Activated T-cell treated with anti-CD3 and anti-CD28 coated beads, Interleukin-2, amount 50 U/mL, for 24 hours (primary cell): ENCODE data around the gene GPER1.

Experiments used
- DNase-seq: peaks from one replicate; pipeline ENCODE4 v3.0.0-alpha.2; 2020
- H3K27ac Mint-ChIP-seq: 2 replicates; pipeline ENCODE4 v1.8.0; 2020; ENCODE audit warnings: mild to moderate bottlenecking, mixed read lengths
- H3K27me3 Mint-ChIP-seq: 2 replicates; pipeline ENCODE4 v1.8.0; 2020; ENCODE audit warnings: mixed read lengths
- H3K36me3 Mint-ChIP-seq: 2 replicates; pipeline ENCODE4 v1.8.0; 2020; ENCODE audit warnings: low read depth, mixed read lengths
- H3K4me1 Mint-ChIP-seq: 2 replicates; pipeline ENCODE4 v1.8.0; 2020; ENCODE audit warnings: low read depth, mixed read lengths
- H3K4me3 Mint-ChIP-seq: 2 replicates; pipeline ENCODE4 v1.8.0; 2020; ENCODE audit warnings: mild to moderate bottlenecking, moderate library complexity, mixed read lengths
- H3K9me3 Mint-ChIP-seq: 2 replicates; pipeline ENCODE4 v1.8.0; 2020; ENCODE audit warnings: mixed read lengths

GPER1 gene

GRCh38 chr7:1097120-1097504 is 9.2 kb downstream of the GPER1 start:
- Mint-ChIP-seq H3K4me1 (peaks cover 3% of the 10 kb centered on the region), H3K36me3 (peaks cover 28% of the 10 kb centered on the region), H3K27ac (no peak overlapping the region), H3K9me3 (no peaks in the 10 kb centered on the region), H3K27me3 (no peaks in the 10 kb centered on the region), H3K4me3 (no peak overlapping the region)
- no peak for DNase-seq

DNA sequence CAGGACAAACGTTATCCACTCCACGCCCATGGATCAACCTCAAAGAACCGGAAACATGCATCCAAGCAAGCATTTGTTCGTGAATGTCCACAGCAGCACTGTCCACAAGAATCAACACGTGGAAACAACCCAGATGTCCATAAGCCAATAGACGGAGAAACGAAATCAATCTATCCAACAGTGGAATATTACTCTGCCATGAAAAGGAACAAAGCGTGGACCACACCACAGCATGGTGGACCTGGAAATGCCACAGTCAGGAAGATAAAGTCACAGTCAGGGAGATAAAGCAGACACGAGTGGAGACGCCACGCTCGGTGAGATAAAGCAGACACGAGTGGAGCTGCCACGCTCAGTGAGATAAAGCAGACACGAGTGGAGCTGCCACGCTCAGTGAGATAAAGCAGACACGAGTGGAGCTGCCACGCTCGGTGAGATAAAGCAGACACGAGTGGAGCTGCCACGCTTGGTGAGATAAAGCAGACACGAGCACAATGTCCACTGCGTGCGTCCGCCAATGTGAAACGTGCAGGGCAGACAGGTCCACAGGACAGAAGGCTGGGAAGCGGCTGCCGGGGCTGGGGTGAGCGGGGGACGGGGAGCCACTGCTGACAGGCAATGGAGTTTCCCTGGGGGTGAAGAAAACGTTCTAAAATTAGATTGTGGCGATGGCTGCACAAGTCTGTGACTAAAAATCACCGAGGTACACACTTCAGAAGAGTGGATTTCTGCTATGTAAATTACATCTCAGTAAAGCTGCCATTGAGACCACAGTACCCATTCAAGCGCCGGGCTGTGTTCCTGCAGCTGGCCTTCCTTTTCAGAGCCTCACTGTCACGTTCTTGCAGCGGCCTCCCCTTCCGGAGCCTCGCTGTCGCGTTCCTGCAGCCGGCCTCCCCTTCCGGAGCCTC is 10.6 kb downstream of the GPER1 start:
- H3K36me3 Mint-ChIP-seq, result peaks cover 24% of the 10 kb centered on the region
- no peak for DNase-seq
- no peak overlapping the region for H3K27ac Mint-ChIP-seq
- no peaks in the 10 kb centered on the region for H3K27me3 Mint-ChIP-seq
- H3K9me3 Mint-ChIP-seq, result no peaks in the 10 kb centered on the region
- peaks cover 16% of the 10 kb centered on the region for H3K4me1 Mint-ChIP-seq
- no peak overlapping the region for H3K4me3 Mint-ChIP-seq

DNA sequence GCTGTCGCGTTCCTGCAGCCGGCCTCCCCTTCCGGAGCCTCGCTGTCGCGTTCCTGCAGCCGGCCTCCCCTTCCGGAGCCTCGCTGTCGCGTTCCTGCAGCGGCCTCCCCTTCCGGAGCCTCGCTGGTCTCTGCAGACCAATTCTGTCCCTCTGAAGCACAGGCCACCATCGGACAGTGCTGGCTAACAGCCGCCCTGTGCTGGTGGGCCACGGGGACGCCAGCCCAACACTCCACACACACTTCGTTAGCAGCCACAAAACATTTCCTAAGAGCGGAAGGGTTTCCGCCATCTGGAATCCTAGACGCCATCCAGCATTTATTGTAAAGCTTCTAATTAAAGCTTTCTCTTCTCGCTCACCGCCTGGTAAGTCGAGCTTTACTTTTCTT is 11.2 kb downstream of the GPER1 start:
- Mint-ChIP-seq H3K4me1 (peaks cover 22% of the 10 kb centered on the region), H3K36me3 (peaks cover 23% of the 10 kb centered on the region), H3K27ac (no peak overlapping the region), H3K9me3 (no peaks in the 10 kb centered on the region), H3K4me3 (no peak overlapping the region), H3K27me3 (no peaks in the 10 kb centered on the region)
- no peak for DNase-seq

DNA sequence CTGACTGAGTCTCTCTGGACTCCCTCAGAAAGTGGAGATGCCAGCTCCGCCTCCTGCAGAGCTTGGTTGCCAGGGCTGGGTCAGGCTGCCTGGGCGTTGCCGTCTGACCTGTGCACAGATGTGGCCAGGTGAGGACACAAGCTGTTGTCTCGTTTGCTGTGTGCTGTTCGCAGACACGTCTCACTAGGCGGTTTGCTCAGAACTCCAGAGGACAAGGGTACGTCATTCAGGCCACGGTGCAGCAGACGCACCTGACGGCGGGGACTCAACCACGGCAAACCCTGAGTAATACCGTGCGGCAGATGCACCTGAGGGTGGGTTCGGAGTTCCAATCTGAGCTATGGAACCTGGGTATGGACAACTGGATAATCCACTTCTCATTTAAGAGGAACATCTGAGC is 11.7 kb downstream of the GPER1 start:
- no peak overlapping the region for H3K27ac Mint-ChIP-seq
- no peak for DNase-seq
- H3K36me3 Mint-ChIP-seq, result peaks cover 22% of the 10 kb centered on the region
- H3K4me3 Mint-ChIP-seq, result no peak overlapping the region
- peaks cover 26% of the 10 kb centered on the region for H3K4me1 Mint-ChIP-seq
- no peaks in the 10 kb centered on the region for H3K27me3 Mint-ChIP-seq
- H3K9me3 Mint-ChIP-seq, result no peaks in the 10 kb centered on the region

- Mint-ChIP-seq H3K36me3 (peaks cover 22% of the 10 kb centered on the region), H3K27ac (no peak overlapping the region), H3K27me3 (no peaks in the 10 kb centered on the region), H3K4me1 (peaks cover 34% of the 10 kb centered on the region), H3K4me3 (no peak overlapping the region), H3K9me3 (no peaks in the 10 kb centered on the region)
- DNase-seq, result no peak
Observed at GRCh38 chr7:1100386-1100785, 12.5 kb downstream of the GPER1 start.

DNA sequence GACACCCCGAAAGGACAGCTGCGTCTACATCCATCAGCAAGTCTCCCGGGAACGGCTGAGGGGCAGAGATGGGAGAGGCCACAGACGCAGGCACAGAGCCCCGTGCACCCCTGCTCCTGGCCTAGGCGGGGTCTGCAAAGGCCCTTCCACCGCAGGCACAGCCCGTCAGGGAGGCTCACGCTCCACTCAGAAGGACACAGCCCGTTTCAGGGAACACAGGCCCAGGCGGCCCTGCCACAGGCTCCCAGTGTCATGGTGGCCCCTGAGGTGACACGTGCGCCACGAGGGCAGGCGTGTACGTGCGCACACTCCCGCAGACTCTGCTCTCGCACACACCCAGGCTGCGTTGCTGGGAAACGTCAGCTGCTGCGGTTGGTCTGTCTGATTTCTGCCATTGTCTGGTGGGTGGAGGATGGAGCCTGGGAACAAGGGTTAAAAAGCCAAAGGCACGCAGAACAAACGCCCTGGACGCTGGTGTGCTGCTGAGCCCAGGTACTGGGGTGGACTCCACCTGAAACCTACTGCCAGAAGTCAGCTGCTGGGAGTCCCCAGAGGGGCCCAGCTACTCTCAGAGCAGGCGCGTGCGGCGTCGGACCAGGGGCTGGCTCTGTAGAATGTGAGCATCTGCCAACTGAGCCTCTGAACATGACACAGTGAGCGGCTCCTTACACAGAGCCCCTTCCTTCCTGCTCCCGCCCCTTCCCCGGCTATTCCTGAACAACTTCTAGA is 13.1 kb downstream of the GPER1 start:
- Mint-ChIP-seq H3K9me3 (no peaks in the 10 kb centered on the region), H3K27ac (no peak overlapping the region), H3K27me3 (no peaks in the 10 kb centered on the region), H3K4me3 (no peak overlapping the region), H3K36me3 (peaks cover 24% of the 10 kb centered on the region), H3K4me1 (peaks cover 35% of the 10 kb centered on the region)
- DNase-seq, result no peak

- Mint-ChIP-seq H3K4me3 (no peak overlapping the region), H3K36me3 (peaks cover 24% of the 10 kb centered on the region), H3K27ac (no peak overlapping the region), H3K9me3 (no peaks in the 10 kb centered on the region), H3K4me1 (peaks cover 35% of the 10 kb centered on the region), H3K27me3 (no peaks in the 10 kb centered on the region)
- no peak for DNase-seq
Observed at GRCh38 chr7:1101563-1102431, 13.9 kb downstream of the GPER1 start.

GRCh38 chr7:1103009-1103788 is 15.3 kb downstream of the GPER1 start:
- DNase-seq, result no peak
- H3K4me3 Mint-ChIP-seq, result peak overlapping the region; percentile 41

DNA sequence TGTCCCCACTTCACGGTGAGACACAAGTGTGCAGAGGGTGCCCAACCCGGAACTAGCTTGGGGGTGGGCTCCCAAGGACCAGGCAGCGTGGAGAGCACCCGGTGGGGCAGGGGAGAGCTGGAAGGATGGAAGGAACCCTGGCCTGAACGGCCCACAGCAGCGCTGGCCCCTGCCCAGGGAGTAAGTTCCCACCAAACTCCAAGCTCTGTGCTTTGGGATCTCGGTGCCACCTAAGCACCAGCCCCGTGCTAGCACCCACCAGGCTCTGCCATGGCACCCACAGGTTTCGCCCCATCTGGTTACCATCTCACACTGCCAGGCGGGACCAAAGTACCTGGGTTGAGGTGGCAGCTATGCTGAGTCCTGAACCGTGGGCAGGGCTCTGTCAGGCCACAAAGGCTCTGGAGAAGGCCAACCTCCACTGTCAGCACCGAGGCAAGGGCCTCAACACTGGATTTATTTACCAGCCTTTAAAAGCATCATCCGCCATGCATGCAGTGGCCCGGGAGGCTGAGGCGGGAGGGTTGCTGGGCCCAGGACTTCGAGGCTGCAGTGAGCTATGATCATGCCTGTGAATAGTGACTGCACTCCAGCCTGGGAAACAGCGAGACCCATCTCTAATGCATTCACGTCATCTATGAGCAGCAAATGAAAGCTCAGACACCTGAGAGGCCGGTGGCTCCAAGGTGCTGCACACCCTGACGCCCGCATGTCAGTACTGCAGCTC is 16.0 kb downstream of the GPER1 start:
- Mint-ChIP-seq H3K4me1 (peaks cover 35% of the 10 kb centered on the region), H3K27me3 (no peaks in the 10 kb centered on the region), H3K27ac (peak overlapping the region; percentile 88), H3K4me3 (peak overlapping the region; percentile 41), H3K36me3 (peaks cover 11% of the 10 kb centered on the region), H3K9me3 (no peaks in the 10 kb centered on the region)
- DNase-seq, result no peak

More at GRCh38 chr7:1103009-1103788, 15.3 kb downstream of the GPER1 start:
- peaks cover 35% of the 10 kb centered on the region for H3K4me1 Mint-ChIP-seq
- H3K36me3 Mint-ChIP-seq, result peaks cover 15% of the 10 kb centered on the region
- no peaks in the 10 kb centered on the region for H3K9me3 Mint-ChIP-seq
- peak overlapping the region; percentile 88 for H3K27ac Mint-ChIP-seq
- no peaks in the 10 kb centered on the region for H3K27me3 Mint-ChIP-seq

DNA sequence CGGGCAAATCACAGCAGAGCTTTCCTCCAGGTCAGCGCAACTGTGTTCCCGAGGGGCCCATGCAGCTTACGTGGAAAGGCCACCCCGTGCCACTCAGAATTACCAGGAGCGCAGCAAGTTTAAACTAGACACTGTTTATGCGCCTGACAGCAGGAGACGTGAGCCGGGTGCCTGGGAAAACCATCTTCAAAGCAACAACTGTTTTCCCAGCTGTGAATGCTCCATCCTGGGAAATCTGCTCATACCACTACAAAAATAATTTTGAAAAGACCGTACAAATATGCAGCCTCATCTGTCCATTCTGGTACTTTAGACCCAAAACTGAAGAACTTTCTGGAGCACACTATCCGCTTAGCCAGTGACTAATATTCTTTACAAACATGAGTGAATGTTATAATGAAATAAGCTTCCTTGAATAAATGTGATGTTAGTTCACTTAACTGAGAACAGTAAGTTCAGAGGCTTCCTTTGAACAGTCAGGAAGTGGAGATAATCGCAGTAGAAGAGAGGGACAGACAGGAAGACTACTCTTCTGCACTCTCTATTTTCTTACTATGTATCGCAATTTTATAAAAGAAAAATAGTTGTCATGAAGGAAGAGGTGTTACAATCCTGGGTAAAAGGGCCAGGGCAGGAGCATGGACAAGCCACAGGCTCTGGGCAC is 16.7 kb downstream of the GPER1 start:
- no peaks in the 10 kb centered on the region for H3K27me3 Mint-ChIP-seq
- H3K36me3 Mint-ChIP-seq, result peaks cover 5% of the 10 kb centered on the region
- H3K27ac Mint-ChIP-seq, result no peak overlapping the region
- DNase-seq, result no peak
- peaks cover 35% of the 10 kb centered on the region for H3K4me1 Mint-ChIP-seq
- no peak overlapping the region for H3K4me3 Mint-ChIP-seq
- H3K9me3 Mint-ChIP-seq, result no peaks in the 10 kb centered on the region

GRCh38 chr7:1105189-1105588 is 17.3 kb downstream of the GPER1 start:
- Mint-ChIP-seq H3K27me3 (no peaks in the 10 kb centered on the region), H3K27ac (no peak overlapping the region), H3K4me1 (peaks cover 35% of the 10 kb centered on the region), H3K9me3 (no peaks in the 10 kb centered on the region), H3K4me3 (no peak overlapping the region), H3K36me3 (peaks cover 4% of the 10 kb centered on the region)
- no peak for DNase-seq

DNA sequence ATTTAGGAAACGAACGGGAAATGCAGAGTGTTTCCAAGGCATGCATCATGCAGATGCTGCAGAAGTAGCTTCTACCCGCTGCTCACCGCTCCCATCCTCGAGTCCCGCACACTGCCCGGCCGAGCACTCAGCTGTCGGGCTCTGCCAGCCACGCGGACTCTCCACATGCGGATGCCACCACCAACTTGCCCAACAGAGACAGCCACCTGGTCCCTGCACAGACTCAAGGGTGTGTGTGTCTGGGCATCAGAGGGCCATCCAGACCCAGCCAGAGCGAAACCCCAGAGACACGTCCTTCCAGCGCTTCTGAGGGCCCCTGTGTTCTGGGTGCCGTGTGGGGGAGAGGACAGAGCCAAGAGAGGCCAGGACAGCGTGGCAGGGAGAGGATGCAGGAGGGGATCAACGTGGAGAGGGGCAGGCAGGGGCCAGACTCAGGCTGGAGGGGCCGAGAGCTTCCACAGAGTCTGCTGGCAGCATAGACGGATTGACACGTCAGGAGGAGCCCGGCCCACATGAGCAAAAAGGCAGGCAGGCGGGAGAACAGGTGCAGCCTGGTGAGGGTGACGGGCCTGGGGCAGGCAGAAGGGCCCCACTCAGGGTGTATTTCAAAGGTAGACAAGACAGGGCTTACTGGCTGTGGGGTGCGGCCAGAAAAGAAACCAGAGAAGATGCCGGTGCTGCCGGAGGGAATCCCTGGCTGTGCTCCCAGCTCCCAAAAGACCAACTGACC is 18.3 kb downstream of the GPER1 start:
- no peak for DNase-seq
- Mint-ChIP-seq H3K9me3 (no peaks in the 10 kb centered on the region), H3K36me3 (peaks cover 4% of the 10 kb centered on the region), H3K27me3 (no peaks in the 10 kb centered on the region), H3K4me3 (no peak overlapping the region), H3K4me1 (peaks cover 35% of the 10 kb centered on the region), H3K27ac (no peak overlapping the region)
